NCI-H1930 (cell line): ENCODE measurements around the gene XPO6.

ENCODE experiments used
- DNase-seq, 2 experiments: peaks; one replicate each; lab custom pipeline; 2025; lab: John Stamatoyannopoulos, UW

XPO6 gene

DNA sequence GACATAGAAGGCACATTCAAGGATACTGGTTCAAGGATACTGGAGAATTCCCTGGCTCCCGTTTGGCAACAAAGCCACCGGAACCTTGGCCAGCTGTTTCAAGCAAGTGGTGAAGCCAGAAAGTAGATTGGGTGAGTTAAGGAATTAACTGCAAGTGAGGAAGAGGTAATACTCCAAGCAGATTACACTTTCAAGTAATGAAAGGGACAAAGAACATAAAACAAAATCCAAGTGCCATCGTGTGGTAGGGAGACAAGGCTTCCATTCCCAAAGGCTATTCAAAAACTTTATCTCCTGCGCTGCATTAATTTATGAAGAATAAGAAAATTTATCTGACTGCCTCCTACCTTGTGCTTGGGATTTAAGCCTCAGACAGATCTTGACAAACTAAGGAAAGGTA lies 27.8 kb downstream of the XPO6 start:
- DNase-seq, result no peak

DNA sequence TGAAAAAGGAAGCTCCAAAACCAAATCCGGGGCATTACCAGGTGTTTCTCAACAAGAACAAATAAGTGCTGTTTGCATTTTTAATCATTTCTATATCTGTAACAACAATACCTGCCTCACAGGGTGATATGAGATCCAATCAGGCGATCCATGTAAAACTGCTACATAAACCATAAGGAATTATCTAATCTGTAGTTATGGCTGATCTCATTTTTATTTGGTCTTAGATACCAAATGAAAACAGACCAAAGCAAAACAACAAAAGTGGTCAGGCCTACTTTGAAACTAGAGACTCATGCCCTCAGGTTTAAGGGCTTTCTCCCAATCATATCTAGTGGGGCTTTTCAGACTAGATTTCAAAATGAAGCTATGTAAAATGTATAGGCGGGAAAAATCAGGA lies 28.3 kb downstream of the XPO6 start:
- DNase-seq, result no peak

DNA sequence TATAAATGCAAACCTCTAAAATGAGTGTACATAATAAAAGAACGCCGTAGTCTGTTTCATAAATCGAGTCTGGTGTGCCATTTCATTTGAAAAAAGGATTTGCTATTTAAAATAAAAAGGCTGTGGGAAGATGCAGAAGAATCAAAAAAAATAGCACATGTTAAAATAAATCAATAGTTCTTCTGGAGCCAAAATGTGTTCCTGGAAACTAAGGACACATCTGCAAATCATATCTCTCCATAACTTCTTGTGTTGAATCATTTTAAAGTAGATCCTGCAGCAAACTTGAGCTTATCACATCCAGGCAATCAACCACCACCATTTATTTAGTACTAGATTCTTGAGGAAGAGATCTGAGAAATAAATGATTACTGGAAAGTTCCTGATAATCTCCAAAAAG lies 29.0 kb downstream of the XPO6 start:
- no peak for DNase-seq

DNA sequence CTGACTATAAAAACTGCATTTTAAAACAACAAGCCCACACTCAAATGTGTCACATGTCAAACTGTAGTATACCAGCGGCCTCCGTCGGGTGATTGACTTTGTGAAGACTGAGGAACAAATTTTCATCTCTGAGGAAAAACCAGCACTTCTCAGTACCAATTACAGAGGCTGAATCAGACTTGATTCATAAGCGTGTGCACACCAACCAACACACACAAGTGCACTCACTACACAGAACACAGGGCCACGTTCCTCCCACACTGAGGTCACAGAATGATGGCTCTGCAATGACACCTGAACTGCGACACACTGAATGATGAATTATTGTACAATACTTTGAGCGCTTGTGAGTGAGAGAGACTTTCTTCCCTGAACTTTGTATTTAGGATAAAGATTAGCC lies 29.6 kb downstream of the XPO6 start:
- DNase-seq, result no peak

DNA sequence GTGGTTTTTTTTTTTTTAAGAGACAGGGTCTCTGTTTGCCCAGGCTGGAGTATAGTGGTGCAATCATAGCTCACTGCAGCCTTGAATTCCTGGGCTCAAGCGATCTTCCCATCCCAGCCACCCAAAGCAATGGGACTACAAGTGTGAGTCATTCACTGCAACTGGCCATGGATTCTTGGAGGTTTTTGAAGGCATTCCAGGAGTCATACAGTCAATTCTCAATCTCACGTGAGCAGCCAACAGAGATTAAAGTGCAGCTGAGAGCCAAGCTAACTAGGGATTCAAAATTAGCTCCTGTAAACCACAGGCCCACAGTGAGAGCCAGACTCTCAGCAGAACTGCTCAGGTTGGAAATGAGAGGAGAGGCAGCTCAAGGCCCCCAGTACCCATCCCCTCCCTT lies 30.2 kb downstream of the XPO6 start:
- DNase-seq, result no peak

DNA sequence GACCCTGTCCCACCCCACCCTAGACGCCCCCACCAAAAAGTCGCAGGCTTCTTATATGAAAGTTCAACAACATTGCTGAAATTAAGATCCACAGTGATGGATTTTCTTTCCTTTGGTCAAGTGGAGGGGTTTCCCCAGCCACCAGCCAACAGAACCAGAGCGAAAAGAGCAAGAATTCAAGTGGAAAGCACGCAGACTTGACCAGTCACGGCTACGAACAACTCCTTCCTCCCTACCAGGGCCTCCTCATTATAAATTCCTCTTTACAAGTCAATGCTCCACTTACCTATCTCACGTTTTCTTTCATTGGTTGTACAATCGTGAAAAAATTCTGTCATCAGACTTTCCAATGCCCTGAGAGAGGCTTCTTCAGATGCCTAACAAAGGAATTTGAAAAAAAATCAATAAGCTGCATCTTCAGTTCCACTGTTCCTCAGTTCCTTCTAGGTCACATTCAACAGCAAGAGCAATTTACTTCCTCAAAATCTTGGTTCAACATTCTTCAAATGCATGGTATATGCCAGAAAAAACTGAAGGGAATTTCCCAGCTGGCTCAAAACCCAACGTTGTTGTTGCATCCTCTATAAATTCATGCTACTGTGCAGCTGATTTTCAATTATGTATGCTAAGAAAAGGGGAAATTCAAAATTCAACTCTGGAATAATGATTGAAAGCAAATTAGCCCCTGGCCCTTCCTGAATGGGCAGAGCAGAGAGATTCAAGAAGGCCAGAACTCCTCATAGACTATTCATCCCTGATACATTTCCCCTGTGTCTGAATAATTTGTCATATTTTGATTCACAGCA lies 30.9 kb downstream of the XPO6 start:
- no peak for DNase-seq

DNA sequence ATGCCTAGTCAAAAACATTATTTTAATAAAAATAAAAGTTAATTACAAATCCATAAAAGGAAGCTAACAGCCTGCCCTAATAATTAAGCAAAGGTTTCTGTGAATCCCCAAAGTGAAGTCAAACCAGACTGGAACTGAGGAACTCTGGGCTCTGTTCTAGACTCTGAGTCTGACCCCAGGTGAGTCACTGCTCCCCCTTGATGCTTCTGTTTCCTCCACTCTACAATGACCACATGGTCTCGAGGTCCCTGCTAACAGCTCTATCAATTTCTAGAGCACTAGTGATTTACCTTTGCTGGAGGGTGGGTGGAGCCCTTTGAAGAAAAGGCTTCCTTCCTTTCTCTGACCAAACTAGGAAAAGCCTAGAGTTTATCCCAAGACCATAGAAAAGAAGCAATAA lies 32.4 kb downstream of the XPO6 start:
- DNase-seq, result no peak

DNA sequence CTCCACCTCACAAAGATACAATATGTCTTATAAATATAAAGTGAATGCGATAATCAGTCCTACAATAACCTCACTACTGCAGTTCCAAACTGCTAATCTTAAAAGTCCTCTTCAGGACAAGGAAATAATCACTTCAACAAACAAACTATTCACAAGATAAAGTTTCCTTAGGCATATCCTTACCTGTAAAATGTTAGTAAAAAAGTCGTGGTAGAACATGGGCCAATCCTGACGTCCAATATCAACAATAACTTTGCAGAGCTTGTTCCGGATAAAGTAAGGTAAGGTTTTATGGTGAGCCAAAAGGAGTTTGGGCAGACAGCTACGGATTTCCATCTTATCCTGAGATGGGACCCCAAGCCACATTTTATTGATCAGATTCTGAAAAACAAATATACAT lies 36.0 kb downstream of the XPO6 start:
- DNase-seq, result no peak

DNA sequence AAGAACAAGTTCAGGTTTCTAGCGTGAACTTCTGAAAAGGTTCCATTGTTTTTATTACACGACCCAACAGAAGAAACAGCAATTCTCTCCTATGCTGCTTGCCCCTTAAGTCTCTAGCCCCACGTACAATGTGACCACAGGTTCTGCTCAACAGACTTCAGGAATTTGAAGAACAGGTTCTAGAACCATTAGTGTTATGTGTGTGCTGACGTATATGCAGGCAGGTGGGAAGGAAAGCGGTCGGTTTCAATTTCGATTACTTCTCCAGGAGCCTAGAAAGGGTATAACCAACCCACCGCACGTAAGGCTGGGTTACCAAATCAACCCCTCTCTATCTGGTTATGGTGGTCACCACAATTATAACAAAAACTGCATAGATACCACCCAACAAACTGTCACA lies 39.4 kb downstream of the XPO6 start:
- DNase-seq, result no peak

DNA sequence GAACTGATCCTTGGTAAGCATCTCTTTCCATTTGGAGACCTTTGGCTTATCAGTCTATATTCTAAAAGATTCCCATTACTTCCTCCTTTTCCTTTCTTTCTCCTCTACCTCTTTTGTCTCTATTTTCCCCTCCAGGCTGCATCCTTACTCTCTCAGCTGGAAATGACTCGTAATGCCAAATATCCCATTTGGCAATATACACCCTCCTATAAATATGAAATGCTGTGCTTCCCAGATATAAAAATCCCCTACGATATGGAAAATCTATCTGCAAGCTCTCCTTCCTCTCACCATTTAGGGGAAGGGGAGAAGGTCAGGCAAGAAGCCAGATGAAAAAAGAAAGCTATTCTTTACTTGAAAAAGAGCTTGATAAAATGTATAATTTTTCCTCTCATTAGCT lies 39.9 kb downstream of the XPO6 start:
- no peak for DNase-seq

DNA sequence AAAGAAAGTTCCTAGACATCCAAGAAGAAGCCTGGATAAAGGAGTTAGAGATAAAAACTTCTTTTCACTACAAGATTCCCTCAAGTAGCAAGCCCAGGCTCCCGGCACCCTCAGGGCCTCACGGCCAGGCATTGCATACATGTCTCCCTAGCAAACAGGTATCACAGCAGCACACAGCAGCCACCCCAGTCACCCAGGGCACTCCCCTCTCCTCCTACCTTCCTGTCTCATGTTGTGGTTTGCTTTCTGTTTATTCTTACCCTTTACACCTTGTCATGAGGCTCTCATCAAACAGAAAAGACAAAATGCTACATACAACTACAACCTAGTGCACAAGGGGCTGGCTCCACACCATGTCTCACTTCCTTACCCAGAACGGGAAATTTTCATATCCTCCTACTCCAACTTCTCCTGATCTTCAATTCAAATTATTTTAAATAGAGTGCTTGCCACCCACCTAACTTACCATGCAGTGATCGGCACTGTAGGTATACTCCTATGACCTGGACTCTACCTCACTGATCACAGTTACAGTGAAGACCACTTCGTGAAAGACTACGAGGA lies 42.7 kb downstream of the XPO6 start:
- DNase-seq, result no peak

DNA sequence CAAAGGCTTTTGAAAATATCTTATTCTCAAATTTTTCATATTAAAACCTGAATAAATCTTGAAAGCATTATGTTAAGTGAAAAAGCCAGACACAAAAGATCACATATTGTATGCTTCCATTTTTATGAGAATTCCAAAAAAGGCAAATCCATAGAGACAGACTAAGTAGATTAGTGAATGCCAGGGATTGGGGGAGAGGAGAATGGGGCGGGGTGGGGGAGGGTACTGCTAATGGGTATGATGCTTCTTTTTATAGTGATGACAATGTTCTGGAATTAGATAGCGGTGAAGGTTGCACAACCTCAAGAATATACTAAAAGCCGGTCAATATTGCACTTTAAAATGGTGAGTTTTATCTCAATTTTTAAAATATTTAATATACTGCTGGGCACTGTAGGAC lies 44.0 kb downstream of the XPO6 start:
- DNase-seq, result no peak

DNA sequence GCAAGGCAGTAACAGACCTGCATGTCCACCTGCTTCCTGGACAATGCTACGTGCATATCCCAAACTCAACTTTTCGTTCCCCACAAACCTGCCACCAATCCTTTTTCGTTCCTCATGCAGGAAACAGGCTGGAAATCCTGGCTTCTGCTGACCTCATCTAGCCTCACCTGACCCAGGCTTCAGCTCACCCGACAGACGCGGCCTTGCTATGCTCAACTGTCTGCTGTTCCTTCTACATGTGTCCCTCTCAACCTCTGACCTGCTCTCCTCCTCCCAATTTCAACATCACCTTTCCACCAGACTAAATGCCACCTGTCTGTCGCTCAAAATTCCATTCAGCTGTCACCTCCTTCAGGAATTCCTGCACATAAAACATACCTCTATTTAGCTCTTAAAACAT lies 44.5 kb downstream of the XPO6 start:
- no peak for DNase-seq

DNA sequence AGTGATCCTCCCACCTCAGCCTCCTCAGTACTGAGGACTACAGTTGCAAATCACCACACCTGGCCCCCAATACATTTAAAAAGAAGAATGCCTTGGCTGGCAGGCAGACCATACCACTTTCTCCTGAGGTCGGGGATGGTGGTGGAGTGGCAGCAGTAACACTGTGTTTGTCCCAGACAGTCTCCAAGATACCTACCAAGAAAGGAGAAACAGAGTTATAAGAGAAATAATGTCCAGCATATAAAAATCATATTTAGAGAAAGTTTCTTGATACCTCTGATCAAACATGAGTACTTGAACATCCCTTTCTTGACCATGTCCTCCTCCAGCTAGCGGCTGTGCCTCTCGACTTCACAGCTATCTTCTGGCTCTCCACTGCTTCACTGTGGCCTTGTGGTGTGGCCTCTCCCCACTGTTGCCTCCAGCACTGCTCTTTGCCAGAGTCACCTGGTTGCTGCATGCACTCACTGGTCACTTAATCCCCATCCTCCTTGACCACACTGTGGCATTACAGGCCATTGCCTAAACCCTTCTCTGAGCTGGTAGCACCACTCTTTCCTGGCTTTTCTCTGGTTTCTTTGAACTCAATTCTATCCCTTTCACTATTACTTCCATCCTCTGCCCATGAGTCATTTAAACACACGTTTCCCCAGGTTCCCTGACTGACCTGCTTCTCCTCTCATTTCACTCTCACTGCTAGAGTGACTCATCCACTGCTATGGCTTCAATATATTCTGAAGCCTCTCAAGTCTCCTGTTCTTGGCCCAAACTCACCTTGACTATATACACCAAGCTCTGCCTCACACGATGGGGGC lies 45.2 kb downstream of the XPO6 start:
- DNase-seq, result no peak

DNA sequence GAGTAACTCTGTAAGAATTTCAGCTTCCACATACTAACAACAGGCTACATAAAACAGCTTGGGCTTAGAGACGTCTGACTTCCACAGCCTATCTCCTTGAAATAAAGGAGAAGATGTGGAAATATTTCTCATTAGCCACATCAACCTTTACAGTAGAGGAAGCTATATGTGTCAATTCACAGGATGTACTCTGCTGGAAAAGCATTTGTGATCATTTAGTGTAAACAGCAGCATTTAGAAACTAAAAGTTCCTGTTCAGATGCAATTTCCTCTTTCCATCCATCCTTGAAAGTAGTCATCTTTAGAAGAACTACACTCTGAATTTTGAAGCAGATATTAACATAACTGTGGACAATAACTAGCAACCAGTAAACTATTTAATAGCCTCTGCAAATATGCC lies 46.2 kb downstream of the XPO6 start:
- no peak for DNase-seq

DNA sequence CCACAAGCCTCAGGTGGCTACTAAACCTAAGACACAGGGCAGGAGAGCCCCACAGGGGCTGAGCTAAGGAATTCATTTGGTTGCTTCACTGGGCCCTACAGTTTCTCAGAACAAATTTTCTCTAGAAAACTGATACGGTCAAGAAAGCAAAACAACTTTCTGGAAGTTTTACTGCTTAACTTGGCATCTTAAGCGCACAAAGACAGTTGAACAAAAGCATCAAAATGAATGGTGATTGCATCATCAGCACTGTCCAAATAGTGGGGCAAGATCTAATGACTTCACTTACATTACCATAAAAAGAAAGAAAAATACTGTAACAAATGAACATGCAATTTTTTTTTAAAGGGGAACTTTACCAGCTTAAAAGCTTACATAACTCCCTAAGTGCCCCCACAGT lies 47.6 kb downstream of the XPO6 start:
- no peak for DNase-seq

DNA sequence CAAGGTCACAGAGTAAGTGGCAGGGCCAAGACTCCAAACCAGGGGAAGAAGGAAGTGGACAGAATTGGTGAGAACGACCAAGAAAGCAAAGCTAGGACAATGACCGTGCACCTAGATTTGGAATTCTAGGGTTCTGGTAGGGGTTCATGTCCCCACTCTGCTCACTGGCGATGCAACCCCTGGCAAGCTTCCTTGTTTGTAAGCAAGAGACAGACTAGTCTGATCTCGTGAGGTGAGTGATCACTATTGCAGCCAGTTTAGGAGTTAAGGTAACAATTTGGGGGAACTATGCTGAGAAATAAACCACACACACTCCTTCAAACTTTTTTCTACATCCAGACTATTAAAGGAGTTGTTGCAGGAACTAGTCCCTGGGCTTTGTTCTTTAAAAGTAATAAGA lies 48.1 kb downstream of the XPO6 start:
- no peak for DNase-seq

DNA sequence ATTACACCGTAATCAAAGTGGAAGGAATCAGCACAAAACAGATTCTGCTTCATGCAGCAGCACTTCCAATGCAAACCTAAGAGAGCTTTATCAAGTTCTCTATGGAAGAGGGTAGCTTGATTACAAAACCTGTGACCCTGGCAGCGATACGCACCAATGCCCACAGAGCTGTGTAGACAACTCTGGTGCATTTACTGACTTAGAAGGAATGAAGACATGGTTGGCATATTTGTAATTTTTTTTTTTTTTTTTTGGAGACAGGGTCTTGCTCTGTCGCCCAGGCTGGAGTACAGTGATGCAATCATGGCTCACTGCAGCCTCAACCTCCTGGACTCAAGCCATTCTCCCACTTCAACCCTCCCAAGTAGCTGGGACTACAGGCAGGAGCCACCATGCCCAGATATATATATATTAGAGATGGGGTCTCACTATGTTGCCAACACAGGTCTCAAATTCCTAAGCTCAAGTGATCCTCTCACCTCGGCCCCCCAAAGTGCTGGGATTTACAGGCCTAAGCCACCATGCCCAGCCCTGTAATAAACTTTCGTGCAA lies 49.4 kb downstream of the XPO6 start:
- DNase-seq, result no peak

DNA sequence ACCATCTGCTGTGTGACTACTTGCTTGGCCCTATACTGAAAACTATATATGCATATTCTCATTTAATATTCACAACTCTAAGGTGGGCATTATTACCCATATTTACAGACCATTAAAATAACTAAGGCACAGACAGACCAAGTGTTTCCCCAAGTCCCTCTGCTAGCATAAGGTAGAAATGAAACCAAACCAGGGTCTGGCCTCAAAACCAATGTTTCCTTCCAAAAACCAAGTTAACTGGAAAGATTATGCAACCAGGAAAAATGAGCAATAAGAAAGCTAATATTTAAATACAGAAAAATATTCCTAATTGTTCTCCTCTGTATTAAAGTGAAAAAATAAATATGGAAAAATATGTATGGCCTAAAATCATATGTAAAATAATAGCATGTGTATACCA lies 50.1 kb downstream of the XPO6 start:
- no peak for DNase-seq

DNA sequence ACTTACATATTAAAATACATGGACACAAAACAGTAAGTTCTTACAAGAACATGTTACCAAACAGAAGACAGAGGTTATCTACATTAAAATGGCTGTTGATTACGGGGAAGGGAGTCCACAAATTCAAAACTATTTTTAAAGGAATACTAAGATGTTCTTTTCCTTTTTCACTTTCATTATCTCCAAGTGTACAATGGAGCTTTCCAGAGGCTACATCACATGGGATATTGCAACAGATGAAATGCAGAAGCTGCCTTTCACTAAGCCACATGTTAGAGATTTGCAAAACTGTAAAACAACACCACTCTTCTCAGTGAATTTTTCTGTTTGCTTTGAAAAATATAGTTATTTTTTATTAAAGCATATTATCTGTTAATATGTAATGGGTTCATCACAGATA lies 53.6 kb downstream of the XPO6 start:
- DNase-seq, result no peak

DNA sequence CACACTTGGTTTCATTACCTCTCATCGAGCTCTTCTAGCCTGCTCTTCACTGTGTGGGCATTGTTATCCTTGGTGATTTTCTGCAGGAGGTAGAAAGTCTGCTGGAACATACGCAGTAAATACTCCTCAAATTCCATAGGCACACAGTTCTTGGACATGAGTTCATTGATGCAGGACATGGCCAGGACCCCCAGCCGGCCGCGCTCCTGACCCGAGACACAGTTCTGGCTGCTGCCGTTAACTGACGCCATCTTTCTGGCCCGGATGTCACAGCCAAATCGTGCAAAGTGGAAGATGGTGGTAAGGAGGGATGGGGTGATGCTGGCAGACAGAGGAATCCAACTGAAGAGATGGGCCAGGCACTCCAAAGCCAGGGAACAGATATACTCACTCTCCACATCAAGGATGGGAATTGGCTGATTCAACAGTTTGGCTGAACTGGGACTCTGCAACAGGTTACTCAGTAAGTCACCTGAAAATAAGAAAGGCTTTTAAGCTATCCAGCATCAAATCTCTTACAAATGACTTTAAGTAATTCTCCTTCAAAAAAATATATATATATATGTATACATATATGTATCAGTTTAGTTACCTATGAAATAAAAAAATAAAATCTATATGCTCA lies 55.6 kb downstream of the XPO6 start:
- no peak for DNase-seq

DNA sequence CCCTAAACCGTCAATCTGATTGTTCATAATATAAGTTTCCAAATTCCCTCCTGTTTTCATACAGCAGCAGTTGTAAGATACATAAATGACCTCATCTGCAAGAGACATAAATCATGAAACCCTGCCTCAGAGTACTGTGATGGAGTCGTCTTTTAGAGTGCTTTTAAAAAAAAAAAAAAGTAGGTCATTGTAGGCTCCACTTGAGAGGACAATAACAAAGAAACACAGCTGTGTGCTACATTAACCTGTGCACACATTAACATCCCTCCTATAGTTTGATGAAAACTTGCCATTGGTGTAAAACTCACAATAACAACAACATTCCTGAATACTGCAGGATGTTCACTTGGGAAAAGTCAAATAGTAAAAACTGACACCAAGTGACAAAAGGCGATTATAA lies 56.5 kb downstream of the XPO6 start:
- no peak for DNase-seq

DNA sequence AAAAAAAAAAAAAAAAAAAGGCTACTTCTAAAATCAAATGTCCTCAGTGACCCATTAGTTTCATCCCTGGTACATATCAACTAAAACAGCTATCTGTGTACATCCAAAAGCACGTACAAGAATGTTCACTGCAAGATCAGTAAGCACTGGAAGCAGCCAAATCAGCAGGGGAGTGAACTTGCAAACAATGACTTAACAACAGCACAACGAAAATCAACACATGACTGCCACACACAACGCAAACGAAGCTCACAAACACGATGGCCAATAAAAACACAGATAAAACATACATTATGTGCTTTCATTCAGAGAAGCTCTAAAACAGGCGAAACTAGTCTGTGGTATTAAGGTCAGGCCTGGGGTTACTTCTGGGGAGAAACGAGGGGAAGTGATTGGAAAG lies 60.6 kb downstream of the XPO6 start:
- no peak for DNase-seq
